GM21447 (cell line): Measurements from ENCODE around the gene MTHFD1L.
"Not testable (repeated sequence)": the region's sequence is repeated elsewhere in the genome, so short reads cannot be mapped to it uniquely, and the experiment has no call there.

ENCODE experiments used
- ATAC-seq: cut with Tn5 transposase; IDR thresholded peaks from one replicate; pipeline ENCODE4 v1.9.1; 2021; ENCODE audit not compliant: unreplicated experiment

MTHFD1L gene

GRCh38 chr6:151110576-151110905 lies 245.0 kb downstream of the MTHFD1L start:
- ATAC-seq = no peak

- ATAC-seq = no peak
These were observed 246.2 kb downstream of the MTHFD1L start for GRCh38 chr6:151111670-151112069.

- no peak for ATAC-seq
These were observed 246.6 kb downstream of the MTHFD1L start for GRCh38 chr6:151112130-151112529.

- not testable (repeated sequence) for ATAC-seq
These were observed 247.4 kb downstream of the MTHFD1L start for GRCh38 chr6:151112884-151113283.

- ATAC-seq = no peak
These were observed 248.1 kb downstream of the MTHFD1L start for GRCh38 chr6:151113641-151114040.

GRCh38 chr6:151118461-151119123 lies 253.1 kb downstream of the MTHFD1L start:
- ATAC-seq = peak; percentile 29

- no peak for ATAC-seq
These were observed 254.5 kb downstream of the MTHFD1L start for GRCh38 chr6:151119823-151120524.

GRCh38 chr6:151121900-151122299 lies 256.4 kb downstream of the MTHFD1L start:
- ATAC-seq = no peak

- ATAC-seq = not testable (repeated sequence)
These were observed 258.1 kb downstream of the MTHFD1L start for GRCh38 chr6:151123641-151124040.

- ATAC-seq = not testable (repeated sequence)
These were observed 259.7 kb downstream of the MTHFD1L start for GRCh38 chr6:151125242-151125641.

- ATAC-seq = not testable (repeated sequence)
These were observed 260.3 kb downstream of the MTHFD1L start for GRCh38 chr6:151125651-151126416.

- not testable (repeated sequence) for ATAC-seq
These were observed 260.9 kb downstream of the MTHFD1L start for GRCh38 chr6:151126417-151126724.

- not testable (repeated sequence) for ATAC-seq
These were observed 261.8 kb downstream of the MTHFD1L start for GRCh38 chr6:151127133-151127798.

- ATAC-seq = no peak
These were observed 263.4 kb downstream of the MTHFD1L start for GRCh38 chr6:151128763-151129370.

GRCh38 chr6:151130329-151130728 lies 264.8 kb downstream of the MTHFD1L start:
- no peak for ATAC-seq

- no peak for ATAC-seq
These were observed 266.0 kb downstream of the MTHFD1L start for GRCh38 chr6:151131324-151132007.

GRCh38 chr6:151136141-151136755 lies 270.7 kb downstream of the MTHFD1L start:
- ATAC-seq = no peak

GRCh38 chr6:151137542-151137941 lies 272.0 kb downstream of the MTHFD1L start:
- no peak for ATAC-seq

- no peak for ATAC-seq
These were observed 274.0 kb downstream of the MTHFD1L start for GRCh38 chr6:151139524-151139923.

- no peak for ATAC-seq
These were observed 275.3 kb downstream of the MTHFD1L start for GRCh38 chr6:151140767-151141166.
